ENCODE results near the gene AP1AR. TPM values are rescaled to one million over a fixed set of nuclear protein-coding genes. Genes with fewer than 3 reads are reported as not detected.
A peak's percentile ranks its signal among the peaks of the same experiment; 100 is the strongest.

AP1AR gene
- total and polyA plus RNA-seq, 2 donors (not counting 3 experiments of a cell fraction or from before 2014, with no cell fraction given): 6.6 to 18.6 TPM

GRCh38 chr4:112234952-112235609 lies 3.5 kb downstream of the AP1AR start:
- no peaks in the 10 kb centered on the region for H3K9me1 ChIP-seq (replicated peaks; ENCODE audit: control insufficient read depth, extremely low read depth, insufficient read depth, low read length)
- no peak overlapping the region for H2AFZ ChIP-seq (ENCODE audit: low read depth, low read length)
- dilution Hi-C loops (cut with MboI; ENCODE audit: extremely low pct_ligation_motif_present, low sequenced_read_pairs) (no loop called here), intact Hi-C loops (cut with micrococcal nuclease) (loop anchor here (1.0 to 5.0 kb wide), 7 partner anchors 21 to 1703 kb away; no protein-coding TSS in a partner anchor)
- H3K9me3 ChIP-seq (replicated peaks; ENCODE audit: control insufficient read depth, insufficient read depth, low read length): no peaks in the 10 kb centered on the region
- H3K27ac ChIP-seq (ENCODE audit: insufficient read depth, low read depth, low read length): no peak overlapping the region
- no peaks in the 10 kb centered on the region for H3K36me3 ChIP-seq (ENCODE audit: control insufficient read depth in 2 of 2, extremely low read depth in 1 of 2, insufficient read depth in 2 of 2, low read length in 2 of 2)
- BruUV-seq (replicated peaks): no TSS peak
- H3K27me3 ChIP-seq (ENCODE audit: control insufficient read depth in 2 of 2, insufficient read depth in 2 of 2, low read length in 2 of 2): no peaks in the 10 kb centered on the region
- peaks cover 33% of the 10 kb centered on the region for H3K4me1 ChIP-seq (ENCODE audit: control insufficient read depth, extremely low read depth, insufficient read depth, low read length)
- H4K20me1 ChIP-seq (replicated peaks; ENCODE audit: control insufficient read depth, extremely low read depth, insufficient read depth, low read length): no peaks in the 10 kb centered on the region
- ChIA-PET POLR2A (no interaction called here), CTCF (interaction anchor here (0.7 to 7.0 kb wide), 9 partner anchors 10 to 175 kb away, joined by 3 to 191 read pairs (median 5); no protein-coding TSS in a partner anchor)
- H3K79me2 ChIP-seq (ENCODE audit: control insufficient read depth, insufficient read depth, low read length): peaks cover 55% of the 10 kb centered on the region
- peak overlapping the region; percentile 22 for H3K9ac ChIP-seq (replicated peaks; ENCODE audit: extremely low read depth, insufficient read depth, low read length)
- no peak overlapping the region for H3K4me3 ChIP-seq (replicated peaks in 1 of 3; ENCODE audit: insufficient read depth in 1 of 3, low read depth in 1 of 3, low read length in 3 of 3)
- FAIRE-seq (peak; percentile 96), DNase-seq (ENCODE audit: low read depth, low spot score) (peak; percentile 87)
- TF ChIP-seq JUN (IDR thresholded peaks at IDR 0.05; ENCODE audit: borderline replicate concordance, insufficient read depth, insufficient read length, low read depth) (peak; percentile 82), GATA2 (IDR thresholded peaks at IDR 0.05; ENCODE audit: insufficient read depth, insufficient read length, low read depth, low read length) (no peak), FOS (IDR thresholded peaks at IDR 0.05; ENCODE audit: borderline replicate concordance, insufficient read depth, low read length) (peak; percentile 87), POLR2A (IDR thresholded peaks at IDR 0.05; ENCODE audit: low read depth, low read length) (no peak), CTCF (IDR thresholded peaks at IDR 0.05; ENCODE audit: extremely low read depth in 1 of 2, insufficient read depth in 1 of 2, low read depth in 1 of 2, low read length in 2 of 2) (peak; percentile 67 to 72), POLR2AphosphoS5 (IDR thresholded peaks at IDR 0.05; ENCODE audit: insufficient read depth, low read depth, low read length) (no peak), MYC (IDR thresholded peaks at IDR 0.05; ENCODE audit: low read depth, low read length) (no peak)
- peak overlapping the region; percentile 40 for H3K4me2 ChIP-seq (ENCODE audit: insufficient read depth, low read length)
